Trophoblast cell (in vitro differentiated cells and primary cell): Measurements from ENCODE around the gene DLG2.

ENCODE experiments used
- DNase-seq, 2 donors: peaks; one replicate each; pipeline ENCODE4 v3.0.0-alpha.2; 2016
- H2AFZ ChIP-seq: 2 replicates; pipeline ENCODE4 v1.6.1; 2013; ENCODE audit warnings: low read length, moderate library complexity, mild to moderate bottlenecking; ENCODE audit not compliant: insufficient read depth, poor library complexity
- H2AK5ac ChIP-seq: 2 replicates; pipeline ENCODE4 v1.6.1; 2013; ENCODE audit warnings: mild to moderate bottlenecking, low read length
- H2BK120ac ChIP-seq: 2 replicates; pipeline ENCODE4 v1.6.1; 2013; ENCODE audit warnings: low read length, mild to moderate bottlenecking, moderate library complexity; ENCODE audit not compliant: insufficient read depth, poor library complexity
- H2BK12ac ChIP-seq: 2 replicates; pipeline ENCODE4 v1.6.1; 2013; ENCODE audit warnings: mild to moderate bottlenecking, low read length, moderate library complexity
- H2BK5ac ChIP-seq: 2 replicates; pipeline ENCODE4 v1.6.1; 2013; ENCODE audit warnings: low read length, low read depth, moderate library complexity, mild to moderate bottlenecking; ENCODE audit not compliant: poor library complexity
- H3K14ac ChIP-seq: 2 replicates; pipeline ENCODE4 v1.6.1; 2013; ENCODE audit warnings: mild to moderate bottlenecking, low read length
- H3K18ac ChIP-seq: 2 replicates; pipeline ENCODE4 v1.6.1; 2013; ENCODE audit warnings: mild to moderate bottlenecking, low read length
- H3K23ac ChIP-seq: 2 replicates; pipeline ENCODE4 v1.6.1; 2013; ENCODE audit warnings: low read length
- H3K27ac ChIP-seq: 2 replicates; pipeline ENCODE4 v1.5.1; 2013; ENCODE audit warnings: low read depth, mild to moderate bottlenecking, inconsistent platforms, low read length, moderate library complexity
- H3K27me3 ChIP-seq: 2 replicates; pipeline ENCODE4 v1.6.1; 2013; ENCODE audit warnings: inconsistent platforms, mild to moderate bottlenecking, low read length, moderate library complexity; ENCODE audit not compliant: insufficient read depth
- H3K36me3 ChIP-seq, 2 experiments: 1 replicate in 1 of 2; 2 replicates in 1 of 2; pipeline ENCODE4 v1.6.1; 2013; ENCODE audit warnings: low read length in 2 of 2, mild to moderate bottlenecking in 2 of 2, moderate library complexity in 1 of 2; ENCODE audit not compliant: insufficient read depth in 2 of 2, control insufficient read depth in 1 of 2
- H3K4ac ChIP-seq: 2 replicates; pipeline ENCODE4 v1.6.1; 2013; ENCODE audit warnings: low read depth, mild to moderate bottlenecking, low read length, moderate library complexity
- H3K4me1 ChIP-seq, 2 experiments: 1 replicate in 1 of 2; 2 replicates in 1 of 2; pipeline ENCODE4 v1.6.1; 2013; ENCODE audit warnings: low read length in 2 of 2, mild to moderate bottlenecking in 2 of 2, moderate library complexity in 1 of 2; ENCODE audit not compliant: insufficient read depth in 2 of 2, control insufficient read depth in 1 of 2
- H3K4me2 ChIP-seq: 2 replicates; pipeline ENCODE4 v1.6.1; 2013; ENCODE audit warnings: inconsistent platforms, mild to moderate bottlenecking, low read length, moderate library complexity
- H3K4me3 ChIP-seq: 2 replicates; pipeline ENCODE4 v1.5.1; 2013; ENCODE audit warnings: mild to moderate bottlenecking, low read depth, low read length, inconsistent platforms
- H3K79me1 ChIP-seq: one replicate; pipeline ENCODE4 v1.6.1; 2013; ENCODE audit warnings: low read length
- H3K79me2 ChIP-seq: 2 replicates; pipeline ENCODE4 v1.6.1; 2013; ENCODE audit warnings: low read length, mild to moderate bottlenecking; ENCODE audit not compliant: control insufficient read depth, insufficient read depth, poor library complexity
- H3K9ac ChIP-seq: 2 replicates; pipeline ENCODE4 v1.6.1; 2013; ENCODE audit warnings: mild to moderate bottlenecking, low read length
- H3K9me3 ChIP-seq: 2 replicates; pipeline ENCODE4 v1.6.1; 2013; ENCODE audit warnings: low read depth, mild to moderate bottlenecking, control low read depth, inconsistent platforms, low read length; ENCODE audit not compliant: insufficient read depth
- H4K12ac ChIP-seq: 2 replicates; pipeline ENCODE4 v1.6.1; 2013; ENCODE audit warnings: low read depth, mild to moderate bottlenecking, low read length, moderate library complexity
- H4K8ac ChIP-seq: 2 replicates; pipeline ENCODE4 v1.6.1; 2013; ENCODE audit warnings: low read depth, mild to moderate bottlenecking, low read length, moderate library complexity
- H4K91ac ChIP-seq: one replicate; pipeline ENCODE4 v1.6.1; 2013; ENCODE audit warnings: low read depth, mild to moderate bottlenecking, low read length, moderate library complexity
- WGBS: extraction: QIAGEN DNeasy Blood & Tissue Kit; methylation state at CpG from one replicate; pipeline ENCODE4 v1.1.7; 2013; ENCODE audit warnings: missing lambda C conversion rate; ENCODE audit not compliant: insufficient read length, insufficient coverage; ENCODE audit errors: extremely low coverage; 5-methylcytosine and 5-hydroxymethylcytosine counted together

Gene DLG2

GRCh38 chr11:84564180-84564866 is 1062.8 kb downstream of the DLG2 start:
- Histone ChIP-seq H4K12ac (no peak overlapping the region), H3K14ac (no peak overlapping the region), H2BK12ac (no peak overlapping the region), H2AK5ac (no peak overlapping the region), H3K36me3 (no peaks in the 10 kb centered on the region), H2BK120ac (no peak overlapping the region), H3K4me3 (no peak overlapping the region), H3K4me1 (no peaks in the 10 kb centered on the region), H3K9ac (no peak overlapping the region), H3K4ac (no peak overlapping the region), H4K8ac (no peak overlapping the region), H4K91ac (no peak overlapping the region), H3K27ac (no peak overlapping the region), H3K4me2 (no peak overlapping the region), H2BK5ac (no peak overlapping the region), H3K9me3 (no peaks in the 10 kb centered on the region), H2AFZ (no peak overlapping the region), H3K79me1 (no peaks in the 10 kb centered on the region), H3K18ac (no peak overlapping the region), H3K23ac (no peak overlapping the region), H3K79me2 (no peaks in the 10 kb centered on the region), H3K27me3 (no peaks in the 10 kb centered on the region)
- DNase-seq, result peak; percentile 59 to 81
- WGBS, result no CpG with 5 or more reads among the region's 4 CpGs

DNA sequence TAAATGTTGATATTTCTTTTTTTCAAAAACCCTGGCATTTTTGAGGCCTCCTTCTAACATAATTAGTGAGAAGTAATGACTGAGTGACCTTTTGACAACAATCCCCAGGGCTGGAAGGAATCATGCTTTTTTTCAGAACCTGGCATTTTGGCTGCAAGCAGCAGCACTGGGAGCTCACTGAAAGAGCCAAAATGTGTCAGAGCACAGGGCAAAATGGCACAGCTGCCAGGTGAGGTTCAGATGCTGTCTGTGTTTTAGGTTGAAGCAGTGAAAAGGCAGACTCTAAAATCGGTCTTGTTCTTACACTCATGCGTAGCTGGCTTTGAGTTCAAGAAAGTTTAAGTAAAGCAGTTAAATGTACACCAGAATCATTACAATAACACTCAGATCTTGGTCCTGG is 1063.8 kb downstream of the DLG2 start:
- no peak overlapping the region for H4K91ac ChIP-seq
- DNase-seq, result no peak
- no peak overlapping the region for H3K4ac ChIP-seq
- no peak overlapping the region for H3K23ac ChIP-seq
- H2BK5ac ChIP-seq, result no peak overlapping the region
- WGBS, result no CpG with 5 or more reads among the region's 2 CpGs
- H2BK120ac ChIP-seq, result no peak overlapping the region
- no peaks in the 10 kb centered on the region for H3K27me3 ChIP-seq
- H3K4me2 ChIP-seq, result no peak overlapping the region
- no peak overlapping the region for H2AK5ac ChIP-seq
- no peaks in the 10 kb centered on the region for H3K79me2 ChIP-seq
- H3K4me1 ChIP-seq, result no peaks in the 10 kb centered on the region
- no peak overlapping the region for H4K12ac ChIP-seq
- H2BK12ac ChIP-seq, result no peak overlapping the region
- no peak overlapping the region for H2AFZ ChIP-seq
- H3K36me3 ChIP-seq, result no peaks in the 10 kb centered on the region
- no peaks in the 10 kb centered on the region for H3K79me1 ChIP-seq
- H3K18ac ChIP-seq, result no peak overlapping the region
- H4K8ac ChIP-seq, result no peak overlapping the region
- no peak overlapping the region for H3K4me3 ChIP-seq
- no peak overlapping the region for H3K14ac ChIP-seq
- H3K9me3 ChIP-seq, result no peaks in the 10 kb centered on the region
- H3K27ac ChIP-seq, result no peak overlapping the region
- no peak overlapping the region for H3K9ac ChIP-seq

DNA sequence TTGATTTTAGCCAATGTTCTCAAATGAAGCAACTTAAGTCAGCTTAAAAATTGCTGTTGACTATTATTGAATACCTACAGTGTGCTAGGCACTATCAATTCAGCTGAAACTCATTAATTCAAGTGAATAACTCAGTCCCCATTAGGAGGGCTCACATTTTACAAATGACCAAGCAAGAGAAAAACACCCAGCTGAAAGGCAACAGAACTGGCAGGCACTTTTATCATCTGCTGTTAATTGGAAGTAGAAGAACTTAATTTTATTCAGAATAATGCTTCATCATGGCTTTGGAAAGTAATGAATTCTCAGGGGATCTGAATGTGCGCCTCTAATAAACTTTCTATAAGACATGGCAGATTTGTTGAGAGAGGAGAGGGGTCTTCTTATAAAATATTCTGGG is 1066.9 kb downstream of the DLG2 start:
- no peak overlapping the region for H2BK120ac ChIP-seq
- H3K4me1 ChIP-seq, result no peaks in the 10 kb centered on the region
- H3K18ac ChIP-seq, result no peak overlapping the region
- no peak overlapping the region for H3K27ac ChIP-seq
- H3K23ac ChIP-seq, result no peak overlapping the region
- H3K9me3 ChIP-seq, result no peaks in the 10 kb centered on the region
- H2BK12ac ChIP-seq, result no peak overlapping the region
- H3K79me1 ChIP-seq, result no peaks in the 10 kb centered on the region
- WGBS, result no CpG with 5 or more reads among the region's 1 CpG
- no peak overlapping the region for H4K8ac ChIP-seq
- H4K91ac ChIP-seq, result no peak overlapping the region
- no peaks in the 10 kb centered on the region for H3K36me3 ChIP-seq
- DNase-seq, result no peak
- H4K12ac ChIP-seq, result no peak overlapping the region
- no peak overlapping the region for H3K4me2 ChIP-seq
- H3K9ac ChIP-seq, result no peak overlapping the region
- H3K27me3 ChIP-seq, result no peaks in the 10 kb centered on the region
- no peak overlapping the region for H3K4me3 ChIP-seq
- H2AK5ac ChIP-seq, result no peak overlapping the region
- H2BK5ac ChIP-seq, result no peak overlapping the region
- H2AFZ ChIP-seq, result no peak overlapping the region
- no peak overlapping the region for H3K4ac ChIP-seq
- no peaks in the 10 kb centered on the region for H3K79me2 ChIP-seq
- H3K14ac ChIP-seq, result no peak overlapping the region

DNA sequence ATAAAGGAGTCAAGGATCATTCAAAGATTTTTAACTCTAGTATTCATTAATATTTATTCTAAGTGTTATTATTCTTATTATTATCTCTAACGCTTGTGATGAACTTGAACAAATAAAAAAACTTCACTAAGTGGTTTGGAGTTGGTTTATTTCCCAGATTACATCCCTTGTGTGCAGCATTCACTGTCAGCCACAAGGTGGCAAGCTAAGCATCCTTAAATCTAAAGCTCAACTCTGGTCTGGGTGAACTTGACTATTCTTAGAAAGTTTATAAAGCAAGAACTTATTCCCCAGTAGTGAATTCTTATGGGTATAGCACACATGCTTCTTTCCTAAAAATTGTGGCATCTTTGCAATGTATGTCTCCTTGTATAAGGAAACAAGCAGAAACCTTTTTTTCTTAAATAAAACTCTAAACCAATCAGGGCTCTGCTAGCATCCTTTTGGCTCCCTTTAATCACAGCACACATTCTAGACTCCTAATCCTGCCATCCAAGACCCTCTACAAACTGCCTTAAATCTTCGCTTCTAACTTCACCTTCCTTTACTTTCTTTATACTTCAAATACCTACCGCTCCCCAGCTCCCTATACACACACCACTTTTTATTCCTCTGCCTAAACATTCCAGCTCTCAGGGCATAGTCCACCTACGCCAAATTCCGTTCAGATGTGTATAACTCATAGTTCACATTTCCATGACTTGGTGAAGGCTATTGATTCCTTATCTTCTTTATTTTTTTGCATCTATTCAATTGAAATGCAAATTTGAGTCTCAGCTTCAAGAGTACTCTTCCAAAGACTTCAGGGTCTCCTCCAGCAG is 1068.8 kb downstream of the DLG2 start:
- Histone ChIP-seq H4K12ac (no peak overlapping the region), H3K9ac (no peak overlapping the region), H2AFZ (no peak overlapping the region), H3K79me2 (no peaks in the 10 kb centered on the region), H3K4me1 (no peaks in the 10 kb centered on the region), H4K91ac (no peak overlapping the region), H3K23ac (no peak overlapping the region), H3K79me1 (no peaks in the 10 kb centered on the region), H3K27me3 (no peaks in the 10 kb centered on the region), H3K4me3 (no peak overlapping the region), H2AK5ac (no peak overlapping the region), H2BK120ac (no peak overlapping the region), H4K8ac (no peak overlapping the region), H2BK12ac (no peak overlapping the region), H3K18ac (no peak overlapping the region), H3K36me3 (no peaks in the 10 kb centered on the region), H3K4me2 (no peak overlapping the region), H2BK5ac (no peak overlapping the region), H3K27ac (no peak overlapping the region), H3K9me3 (no peaks in the 10 kb centered on the region), H3K14ac (no peak overlapping the region), H3K4ac (no peak overlapping the region)
- DNase-seq, result peak; percentile 25 to 70
- WGBS, result 100% methylated on average over 2 of the region's 5 CpGs
